BJ (cell line): ENCODE data around the gene SLC35A4. TPM values are rescaled to one million over a fixed set of nuclear protein-coding genes. Genes with fewer than 3 reads are reported as not detected.

Experiments used
- CTCF ChIA-PET: fragments of 350-600 bp; formaldehyde crosslinking; extraction: SDS; loops from one replicate; lab custom pipeline; 2021; ENCODE audit warnings: antibody characterized with exemption, inconsistent platforms; lab: Yijun Ruan, JAX
- POLR2A ChIA-PET: fragments of 300-600 bp; sonication (Branson Sonifier 250); formaldehyde crosslinking; extraction: SDS; loops from one replicate; lab custom pipeline; 2021; ENCODE audit warnings: antibody characterized with exemption; lab: Charles Lee
- DNase-seq: peaks from one replicate; pipeline ENCODE4 v3.0.0-alpha.2; 2011; ENCODE audit warnings: low read depth
- H3K27me3 ChIP-seq: 2 replicates; pipeline ENCODE4 v1.6.0; 2011; ENCODE audit warnings: low read length; ENCODE audit not compliant: control insufficient read depth, insufficient read depth
- H3K36me3 ChIP-seq: 2 replicates; pipeline ENCODE4 v1.5.1; 2011; ENCODE audit warnings: low read length; ENCODE audit not compliant: control insufficient read depth, insufficient read depth
- H3K4me3 ChIP-seq: 2 replicates; pipeline ENCODE4 v1.5.1; 2011; ENCODE audit warnings: low read depth, mild to moderate bottlenecking, control low read depth, low read length
- CTCF ChIP-seq: IDR thresholded peaks from 2 replicates; pipeline ENCODE4 v1.5.1; 2011; ENCODE audit warnings: low read depth, mild to moderate bottlenecking, control low read depth, inconsistent platforms, low read length, moderate library complexity; ENCODE audit not compliant: insufficient read depth
- polyA plus RNA-seq: library from polyadenylated mRNA; depleted of rRNA; stranded (reverse); fragments of >200 nt; gene quantifications from 2 replicates; pipeline ENCODE4 v1.2.3, GENCODE V29; 2011

Gene SLC35A4
- polyA plus RNA-seq, 1 experiment, result 101 TPM

- no peak for DNase-seq
- Histone ChIP-seq H3K27me3 (no peaks in the 10 kb centered on the region), H3K36me3 (peaks cover 10% of the 10 kb centered on the region), H3K4me3 (no peak overlapping the region)
- POLR2A ChIA-PET, result no interaction called here
- no peak for TF ChIP-seq CTCF
- CTCF ChIA-PET, result interaction anchor here (1.3 kb wide), 1 partner anchor 67 kb away, joined by 4 read pairs; no protein-coding TSS in a partner anchor
Observed at GRCh38 chr5:140568443-140569063, 3.9 kb downstream of the SLC35A4 start.

- CTCF ChIA-PET, result interaction anchor here (0.9 to 1.3 kb wide), 2 partner anchors 21 to 66 kb away, joined by 3 to 4 read pairs; partner anchors contain the start of gene EIF4EBP3
- no peak for DNase-seq
- POLR2A ChIA-PET, result no interaction called here
Observed at GRCh38 chr5:140569197-140569596, 4.6 kb downstream of the SLC35A4 start.

GRCh38 chr5:140570058-140570457 lies 5.4 kb downstream of the SLC35A4 start:
- no peak overlapping the region for H3K4me3 ChIP-seq
- ChIA-PET POLR2A (no interaction called here), CTCF (interaction anchor here (0.9 to 1.3 kb wide), 2 partner anchors 22 to 65 kb away, joined by 3 to 4 read pairs; partner anchors contain the start of gene EIF4EBP3)
- H3K36me3 ChIP-seq, result peaks cover 10% of the 10 kb centered on the region
- no peak for TF ChIP-seq CTCF
- DNase-seq, result no peak
- no peaks in the 10 kb centered on the region for H3K27me3 ChIP-seq

More at GRCh38 chr5:140569197-140569596, 4.6 kb downstream of the SLC35A4 start:
- Histone ChIP-seq H3K27me3 (no peaks in the 10 kb centered on the region), H3K4me3 (no peak overlapping the region), H3K36me3 (peaks cover 10% of the 10 kb centered on the region)
- TF ChIP-seq CTCF, result no peak

- TF ChIP-seq CTCF, result no peak
- POLR2A ChIA-PET, result no interaction called here
- Histone ChIP-seq H3K36me3 (peaks cover 10% of the 10 kb centered on the region), H3K4me3 (no peak overlapping the region), H3K27me3 (no peaks in the 10 kb centered on the region)
- CTCF ChIA-PET, result interaction anchor here (1.3 to 2.0 kb wide), 2 partner anchors 19 to 64 kb away, joined by 3 to 5 read pairs; no protein-coding TSS in a partner anchor
- no peak for DNase-seq
Observed at GRCh38 chr5:140570488-140570887, 5.9 kb downstream of the SLC35A4 start.

- CTCF ChIA-PET, result interaction anchor here (1.3 to 2.0 kb wide), 2 partner anchors 18 to 64 kb away, joined by 3 to 5 read pairs; no protein-coding TSS in a partner anchor
- POLR2A ChIA-PET, result no interaction called here
- H3K27me3 ChIP-seq, result no peaks in the 10 kb centered on the region
- no peak overlapping the region for H3K4me3 ChIP-seq
- TF ChIP-seq CTCF, result no peak
- H3K36me3 ChIP-seq, result peaks cover 10% of the 10 kb centered on the region
- no peak for DNase-seq
Observed at GRCh38 chr5:140571105-140571504, 6.5 kb downstream of the SLC35A4 start.
